ENCODE results near the gene POC5. TPM values are rescaled to one million over a fixed set of nuclear protein-coding genes. Genes with fewer than 3 reads are reported as not detected.

POC5 gene
- total and polyA plus RNA-seq, 2 of the 13 experiments (the other 11 are each of a cell fraction or from before 2014, with no cell fraction given): 6.9 to 9.3 TPM

DNA sequence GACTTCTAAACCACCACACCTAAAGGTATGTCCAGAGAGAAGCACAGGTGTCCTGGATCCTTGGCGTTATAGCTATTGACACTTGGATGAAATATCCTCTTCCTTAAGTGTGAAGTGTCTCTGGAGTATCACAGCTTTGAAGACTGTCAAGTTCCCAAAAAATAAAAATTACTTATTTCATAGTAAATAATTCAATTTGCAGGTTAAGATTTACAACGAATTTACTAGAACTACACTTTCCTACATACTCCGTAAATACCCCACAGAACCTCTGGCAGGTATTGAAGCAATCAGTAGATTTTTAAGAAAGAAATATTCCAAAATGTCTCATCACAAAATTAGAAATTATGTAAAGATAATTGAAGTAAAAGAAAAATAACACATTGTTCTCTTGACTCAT lies 27.1 kb upstream of the POC5 start:
- no peaks in the 10 kb centered on the region for H3K79me2 ChIP-seq (ENCODE audit: insufficient read depth, low read length)
- DNase-seq (ENCODE audit: low spot score) (no peak), ATAC-seq (no peak), FAIRE-seq (no peak)
- H4K20me1 ChIP-seq (ENCODE audit: insufficient read depth, low read length): no peaks in the 10 kb centered on the region
- BruUV-seq (replicated peaks): no TSS peak
- in situ Hi-C loops (cut with HindIII; ENCODE audit: extremely low pct_ligation_motif_present, low pct_unique_long_range_greater_than_20kb): no loop called here
- 2% methylated on average over 3 of the region's 3 CpGs for WGBS (ENCODE audit: low lambda C conversion rate)
- ChIA-PET CTCF (ENCODE audit: low intra/inter-chr PET ratio, low total read pairs) (no interaction called here), POLR2A (no interaction called here)
- H3K27ac ChIP-seq (ENCODE audit: extremely low read length, insufficient read depth, low read length): no peak overlapping the region
- no peaks in the 10 kb centered on the region for H3K36me3 ChIP-seq (replicated peaks in 1 of 2; ENCODE audit: control insufficient read depth in 1 of 2, insufficient read depth in 2 of 2, low read length in 2 of 2)
- H3K4me2 ChIP-seq (ENCODE audit: low read depth, low read length): no peak overlapping the region
- intact Hi-C loops (cut with micrococcal nuclease; ENCODE audit: unreplicated experiment): no loop called here
- no peaks in the 10 kb centered on the region for H3K4me1 ChIP-seq (ENCODE audit: insufficient read depth, low read length)
- H2AFZ ChIP-seq (ENCODE audit: low read length): no peak overlapping the region
- H3K27me3 ChIP-seq (ENCODE audit: control insufficient read depth in 1 of 2, insufficient read depth in 2 of 2, low read length in 2 of 2): peaks cover 0 to 8% of the 10 kb centered on the region in 2 experiments; a peak in 2 of 5 replicates
- no peak overlapping the region for H3K9ac ChIP-seq (ENCODE audit: insufficient read depth, low read depth, low read length)
- TF ChIP-seq ZSCAN25 (CRISPR knock-in tag; IDR thresholded peaks at IDR 0.05) (no peak), CBX2 (IDR thresholded peaks at IDR 0.05; ENCODE audit: low read depth, low read length) (peak; percentile 34; the same call in 1 of the 2 replicates), CBX2 (CRISPR knock-in tag; IDR thresholded peaks at IDR 0.05; ENCODE audit: low read depth) (no peak), RXRB (CRISPR knock-in tag; IDR thresholded peaks at IDR 0.05; ENCODE audit: borderline replicate concordance) (no peak), FOXA3 (CRISPR knock-in tag; IDR thresholded peaks at IDR 0.05) (no peak)
- H3K4me3 ChIP-seq (replicated peaks in 1 of 3; ENCODE audit: insufficient read depth in 1 of 3, low read depth in 2 of 3, low read length in 3 of 3): no peak overlapping the region
- no peaks in the 10 kb centered on the region for H3K9me3 ChIP-seq (ENCODE audit: low read length)

GRCh38 chr5:75736273-75736672 lies 19.0 kb upstream of the POC5 start:
- WGBS (ENCODE audit: low lambda C conversion rate): 51% methylated on average over 8 of the region's 8 CpGs
- H4K20me1 ChIP-seq (ENCODE audit: insufficient read depth, low read length): no peaks in the 10 kb centered on the region
- intact Hi-C loops (cut with micrococcal nuclease; ENCODE audit: unreplicated experiment): no loop called here
- no peak overlapping the region for H3K4me2 ChIP-seq (ENCODE audit: low read depth, low read length)
- H3K4me1 ChIP-seq (ENCODE audit: insufficient read depth, low read length): 0 out of 2 replicates have a peak, but pooled peaks cover 5% of the 10 kb centered on the region
- FAIRE-seq (no peak), DNase-seq (ENCODE audit: low spot score) (no peak), ATAC-seq (no peak)
- no peak overlapping the region for H3K4me3 ChIP-seq (replicated peaks in 1 of 3; ENCODE audit: insufficient read depth in 1 of 3, low read depth in 2 of 3, low read length in 3 of 3)
- H2AFZ ChIP-seq (ENCODE audit: low read length): no peak overlapping the region
- no peak overlapping the region for H3K27ac ChIP-seq (ENCODE audit: extremely low read length, insufficient read depth, low read length)
- in situ Hi-C loops (cut with HindIII; ENCODE audit: extremely low pct_ligation_motif_present, low pct_unique_long_range_greater_than_20kb): loop anchor here (5.0 to 10.0 kb wide), 2 partner anchors 441 to 519 kb away; no protein-coding TSS in a partner anchor
- no peak overlapping the region for H3K9ac ChIP-seq (ENCODE audit: insufficient read depth, low read depth, low read length)
- no peaks in the 10 kb centered on the region for H3K36me3 ChIP-seq (replicated peaks in 1 of 2; ENCODE audit: control insufficient read depth in 1 of 2, insufficient read depth in 2 of 2, low read length in 2 of 2)
- ChIA-PET POLR2A (no interaction called here), CTCF (ENCODE audit: low intra/inter-chr PET ratio, low total read pairs) (interaction anchor here (1.2 to 1.5 kb wide), 2 partner anchors 438 to 520 kb away, joined by 3 to 6 read pairs; no protein-coding TSS in a partner anchor)
- BruUV-seq (replicated peaks): no TSS peak
- H3K9me3 ChIP-seq (ENCODE audit: low read length): no peaks in the 10 kb centered on the region
- no peaks in the 10 kb centered on the region for H3K79me2 ChIP-seq (ENCODE audit: insufficient read depth, low read length)
- TF ChIP-seq NCOA2 (CRISPR knock-in tag; IDR thresholded peaks at IDR 0.05): no peak
- TF ChIP-seq HOXA9 (CRISPR knock-in tag; IDR thresholded peaks at IDR 0.05; ENCODE audit: borderline replicate concordance): no peak
- no peak for TF ChIP-seq CREBL2 (CRISPR knock-in tag; IDR thresholded peaks at IDR 0.05; ENCODE audit: borderline replicate concordance)
- peak; percentile 54 for TF ChIP-seq NFE2L2 (IDR thresholded peaks at IDR 0.05; ENCODE audit: low read length)
- TF ChIP-seq, protein P1, sequence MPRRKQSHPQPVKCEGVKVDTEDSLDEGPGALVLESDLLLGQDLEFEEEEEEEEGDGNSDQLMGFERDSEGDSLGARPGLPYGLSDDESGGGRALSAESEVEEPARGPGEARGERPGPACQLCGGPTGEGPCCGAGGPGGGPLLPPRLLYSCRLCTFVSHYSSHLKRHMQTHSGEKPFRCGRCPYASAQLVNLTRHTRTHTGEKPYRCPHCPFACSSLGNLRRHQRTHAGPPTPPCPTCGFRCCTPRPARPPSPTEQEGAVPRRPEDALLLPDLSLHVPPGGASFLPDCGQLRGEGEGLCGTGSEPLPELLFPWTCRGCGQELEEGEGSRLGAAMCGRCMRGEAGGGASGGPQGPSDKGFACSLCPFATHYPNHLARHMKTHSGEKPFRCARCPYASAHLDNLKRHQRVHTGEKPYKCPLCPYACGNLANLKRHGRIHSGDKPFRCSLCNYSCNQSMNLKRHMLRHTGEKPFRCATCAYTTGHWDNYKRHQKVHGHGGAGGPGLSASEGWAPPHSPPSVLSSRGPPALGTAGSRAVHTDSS (CRISPR knock-in tag; conservative IDR thresholded peaks at IDR 0.05): no peak
- no peak for TF ChIP-seq ZMYM3 (CRISPR knock-in tag; IDR thresholded peaks at IDR 0.05)
- TF ChIP-seq KDM4B (CRISPR knock-in tag; IDR thresholded peaks at IDR 0.05): no peak
- no peaks in the 10 kb centered on the region for H3K27me3 ChIP-seq (ENCODE audit: control insufficient read depth in 1 of 2, insufficient read depth in 2 of 2, low read length in 2 of 2)
